Sigmoid colon (tissue), 3 donors: Measurements from ENCODE around the gene TMEM79.

Source experiments
- POLR2A ChIP-seq, 2 donors: fragments of 450-650 bp; IDR thresholded peaks; one replicate each; pipeline ENCODE4 v1.6.1; 2016; ENCODE audit warnings: antibody characterized with exemption in 2 of 2, mild to moderate bottlenecking in 2 of 2, moderate library complexity in 2 of 2
- TF ChIP-seq, protein P1 (sequence below), 4 experiments: fragments of 450-650 bp in 3 of 4; fragments of 200-600 bp in 1 of 4; IDR thresholded peaks; one replicate each; pipeline ENCODE4 v1.5.1; 2016 to 2019; ENCODE audit warnings: antibody characterized with exemption in 4 of 4, mild to moderate bottlenecking in 3 of 4, moderate library complexity in 2 of 4

GRCh38 chr1:156285437-156285836, 1.3 kb downstream of the TMEM79 start:
- no peak for TF ChIP-seq POLR2A (IDR thresholded peaks at IDR 0.05)
- TF ChIP-seq, protein P1, sequence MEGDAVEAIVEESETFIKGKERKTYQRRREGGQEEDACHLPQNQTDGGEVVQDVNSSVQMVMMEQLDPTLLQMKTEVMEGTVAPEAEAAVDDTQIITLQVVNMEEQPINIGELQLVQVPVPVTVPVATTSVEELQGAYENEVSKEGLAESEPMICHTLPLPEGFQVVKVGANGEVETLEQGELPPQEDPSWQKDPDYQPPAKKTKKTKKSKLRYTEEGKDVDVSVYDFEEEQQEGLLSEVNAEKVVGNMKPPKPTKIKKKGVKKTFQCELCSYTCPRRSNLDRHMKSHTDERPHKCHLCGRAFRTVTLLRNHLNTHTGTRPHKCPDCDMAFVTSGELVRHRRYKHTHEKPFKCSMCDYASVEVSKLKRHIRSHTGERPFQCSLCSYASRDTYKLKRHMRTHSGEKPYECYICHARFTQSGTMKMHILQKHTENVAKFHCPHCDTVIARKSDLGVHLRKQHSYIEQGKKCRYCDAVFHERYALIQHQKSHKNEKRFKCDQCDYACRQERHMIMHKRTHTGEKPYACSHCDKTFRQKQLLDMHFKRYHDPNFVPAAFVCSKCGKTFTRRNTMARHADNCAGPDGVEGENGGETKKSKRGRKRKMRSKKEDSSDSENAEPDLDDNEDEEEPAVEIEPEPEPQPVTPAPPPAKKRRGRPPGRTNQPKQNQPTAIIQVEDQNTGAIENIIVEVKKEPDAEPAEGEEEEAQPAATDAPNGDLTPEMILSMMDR (IDR thresholded peaks at IDR 0.05): no peak
